Progenitor cell of endocrine pancreas (in vitro differentiated cells): Measurements from ENCODE around the gene WFIKKN1. TPM values are rescaled to one million over a fixed set of nuclear protein-coding genes. Genes with fewer than 3 reads are reported as not detected.

Experiments
- DNase-seq: peaks from one replicate; pipeline ENCODE4 v3.0.0; 2021; ENCODE audit warnings: low spot score; ENCODE audit not compliant: unreplicated experiment
- H3K27ac Mint-ChIP-seq: 2 replicates; pipeline ENCODE4 v1.8.0; 2021; ENCODE audit warnings: mild to moderate bottlenecking, moderate library complexity, mixed read lengths
- H3K27me3 Mint-ChIP-seq: 2 replicates; pipeline ENCODE4 v1.8.0; 2021; ENCODE audit warnings: mixed read lengths
- H3K36me3 Mint-ChIP-seq: 2 replicates; pipeline ENCODE4 v1.8.0; 2022; ENCODE audit warnings: mixed read lengths; ENCODE audit not compliant: insufficient read depth
- H3K4me1 Mint-ChIP-seq: 2 replicates; pipeline ENCODE4 v1.8.0; 2021; ENCODE audit warnings: low read depth, mixed read lengths
- H3K4me3 Mint-ChIP-seq: 2 replicates; pipeline ENCODE4 v1.8.0; 2021; ENCODE audit warnings: low read depth, mild to moderate bottlenecking, moderate library complexity, mixed read lengths
- H3K9me3 Mint-ChIP-seq: 2 replicates; pipeline ENCODE4 v1.8.0; 2021; ENCODE audit warnings: low read depth, mixed read lengths
- CTCF ChIP-seq: fragments of 200-600 bp; sonication (generic); IDR thresholded peaks from one replicate; pipeline ENCODE4 v1.5.0; 2021; ENCODE audit warnings: antibody characterized with exemption, mild to moderate bottlenecking; ENCODE audit not compliant: unreplicated experiment
- total RNA-seq: library from RNA; stranded (reverse); gene quantifications from 2 replicates; pipeline ENCODE4 v1.2.1, GENCODE V29; 2021

Gene WFIKKN1
- total RNA-seq, 1 donor from 2014 or later = 42.8 TPM

DNA sequence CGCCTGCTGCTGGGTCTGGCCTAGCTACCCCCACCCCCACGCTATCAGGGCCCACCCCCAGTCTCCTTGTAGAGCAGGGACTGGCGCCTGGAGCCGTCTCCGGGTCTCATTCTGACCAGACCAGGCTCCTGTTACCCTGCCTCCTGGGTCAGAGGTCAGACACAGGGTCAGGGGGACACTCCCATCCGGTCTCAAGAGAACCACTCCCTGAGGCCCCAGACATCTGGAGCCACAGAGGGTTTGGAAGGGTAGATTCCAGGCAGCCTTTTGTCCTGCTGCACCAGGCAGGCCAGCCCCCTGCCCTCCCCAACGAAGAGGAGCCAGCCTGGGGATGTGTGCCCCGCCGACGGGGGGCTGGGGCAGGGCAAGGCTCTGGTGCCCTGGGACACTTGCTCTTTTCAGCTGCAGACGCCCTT is 944 bp upstream of the WFIKKN1 start:
- peak overlapping the region; percentile 96 for H3K27ac Mint-ChIP-seq
- TF ChIP-seq CTCF = no peak
- DNase-seq = no peak
- peaks cover 14% of the 10 kb centered on the region for H3K4me1 Mint-ChIP-seq
- H3K27me3 Mint-ChIP-seq = no peaks in the 10 kb centered on the region
- no peaks in the 10 kb centered on the region for H3K9me3 Mint-ChIP-seq
- peaks cover 6% of the 10 kb centered on the region for H3K36me3 Mint-ChIP-seq
- peak overlapping the region; percentile 55 for H3K4me3 Mint-ChIP-seq

DNA sequence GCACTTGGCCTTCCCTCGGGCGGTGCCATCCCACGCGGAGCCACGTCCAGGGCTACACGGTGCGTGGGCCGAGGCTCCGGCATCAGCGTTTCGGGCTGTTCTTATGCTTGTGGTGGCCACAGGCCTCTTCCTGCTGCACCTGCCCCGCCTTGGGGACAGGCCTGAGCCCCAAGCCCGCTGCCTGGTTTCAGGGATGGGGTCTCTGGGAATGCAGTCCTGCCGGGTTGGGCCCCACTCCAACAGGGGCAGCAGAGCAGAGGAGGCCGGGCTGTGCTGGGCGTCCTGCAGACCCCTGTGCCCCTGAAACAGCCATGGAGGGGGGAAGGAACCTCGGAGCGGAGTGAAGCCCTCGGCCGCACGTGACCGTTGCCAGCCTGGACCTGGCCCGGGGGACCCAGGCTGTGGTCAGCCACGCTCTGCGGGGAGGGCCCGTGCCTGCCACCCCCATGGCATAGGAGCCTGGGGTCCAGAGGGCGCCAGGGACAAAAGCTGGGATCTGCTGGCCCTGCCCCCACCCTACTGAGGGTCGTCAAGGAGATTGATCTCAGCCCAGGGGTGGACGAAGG is 453 bp upstream of the WFIKKN1 start:
- TF ChIP-seq CTCF = no peak
- no peaks in the 10 kb centered on the region for H3K27me3 Mint-ChIP-seq
- peaks cover 14% of the 10 kb centered on the region for H3K4me1 Mint-ChIP-seq
- peak overlapping the region; percentile 66 for H3K4me3 Mint-ChIP-seq
- H3K27ac Mint-ChIP-seq = peak overlapping the region; percentile 96
- DNase-seq = peak; percentile 31
- H3K36me3 Mint-ChIP-seq = peaks cover 6% of the 10 kb centered on the region
- H3K9me3 Mint-ChIP-seq = no peaks in the 10 kb centered on the region

DNA sequence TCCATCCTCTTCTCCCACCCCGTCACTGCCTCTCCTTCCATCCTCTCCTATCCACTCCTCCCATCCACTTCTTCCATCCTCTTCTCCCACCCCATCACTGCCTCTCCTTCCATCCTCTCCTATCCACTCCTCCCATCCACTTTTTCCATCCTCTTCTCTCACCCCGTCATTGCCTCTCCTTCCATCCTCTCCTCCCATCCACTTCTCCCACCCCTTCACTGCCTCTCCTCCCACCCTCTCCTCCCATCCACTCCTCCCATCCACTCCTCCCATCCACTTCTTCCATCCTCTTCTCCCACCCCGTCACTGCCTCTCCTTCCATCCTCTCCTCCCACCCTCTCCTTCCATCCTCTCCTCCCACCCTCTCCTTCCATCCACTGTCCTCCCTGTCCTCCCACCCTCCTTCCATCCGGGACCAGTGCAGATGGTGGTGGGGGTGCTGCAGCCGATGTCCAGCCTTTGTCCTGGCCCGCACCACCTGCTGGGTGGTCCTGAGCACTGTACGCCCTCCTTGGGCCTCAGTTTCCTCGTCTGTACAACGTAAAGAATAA is 1.1 kb downstream of the WFIKKN1 start:
- H3K27me3 Mint-ChIP-seq = no peaks in the 10 kb centered on the region
- H3K27ac Mint-ChIP-seq = no peak overlapping the region
- H3K4me3 Mint-ChIP-seq = peak overlapping the region; percentile 55
- no peak for DNase-seq
- peaks cover 16% of the 10 kb centered on the region for H3K4me1 Mint-ChIP-seq
- no peak for TF ChIP-seq CTCF
- H3K9me3 Mint-ChIP-seq = no peaks in the 10 kb centered on the region
- H3K36me3 Mint-ChIP-seq = peaks cover 4% of the 10 kb centered on the region

DNA sequence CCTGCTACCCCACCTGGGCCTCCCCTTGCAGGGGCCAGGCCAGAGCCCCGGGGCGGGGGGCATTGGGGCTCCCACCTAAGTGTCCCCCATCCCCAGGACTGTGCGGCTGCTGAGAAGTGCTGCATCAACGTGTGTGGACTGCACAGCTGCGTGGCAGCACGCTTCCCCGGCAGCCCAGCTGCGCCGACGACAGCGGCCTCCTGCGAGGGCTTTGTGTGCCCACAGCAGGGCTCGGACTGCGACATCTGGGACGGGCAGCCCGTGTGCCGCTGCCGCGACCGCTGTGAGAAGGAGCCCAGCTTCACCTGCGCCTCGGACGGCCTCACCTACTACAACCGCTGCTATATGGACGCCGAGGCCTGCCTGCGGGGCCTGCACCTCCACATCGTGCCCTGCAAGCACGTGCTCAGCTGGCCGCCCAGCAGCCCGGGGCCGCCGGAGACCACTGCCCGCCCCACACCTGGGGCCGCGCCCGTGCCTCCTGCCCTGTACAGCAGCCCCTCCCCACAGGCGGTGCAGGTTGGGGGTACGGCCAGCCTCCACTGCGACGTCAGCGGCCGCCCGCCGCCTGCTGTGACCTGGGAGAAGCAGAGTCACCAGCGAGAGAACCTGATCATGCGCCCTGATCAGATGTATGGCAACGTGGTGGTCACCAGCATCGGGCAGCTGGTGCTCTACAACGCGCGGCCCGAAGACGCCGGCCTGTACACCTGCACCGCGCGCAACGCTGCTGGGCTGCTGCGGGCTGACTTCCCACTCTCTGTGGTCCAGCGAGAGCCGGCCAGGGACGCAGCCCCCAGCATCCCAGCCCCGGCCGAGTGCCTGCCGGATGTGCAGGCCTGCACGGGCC is 1.9 kb downstream of the WFIKKN1 start:
- Mint-ChIP-seq H3K9me3 (no peaks in the 10 kb centered on the region), H3K36me3 (peaks cover 4% of the 10 kb centered on the region), H3K27me3 (no peaks in the 10 kb centered on the region), H3K4me3 (peak overlapping the region; percentile 31), H3K4me1 (peaks cover 17% of the 10 kb centered on the region), H3K27ac (no peak overlapping the region)
- no peak for TF ChIP-seq CTCF
- no peak for DNase-seq

- no peak overlapping the region for H3K4me3 Mint-ChIP-seq
- H3K9me3 Mint-ChIP-seq = no peaks in the 10 kb centered on the region
- H3K27ac Mint-ChIP-seq = no peak overlapping the region
- TF ChIP-seq CTCF = no peak
- no peak for DNase-seq
- no peaks in the 10 kb centered on the region for H3K27me3 Mint-ChIP-seq
- H3K36me3 Mint-ChIP-seq = peaks cover 4% of the 10 kb centered on the region
- H3K4me1 Mint-ChIP-seq = peaks cover 20% of the 10 kb centered on the region
Observed at GRCh38 chr16:633336-634050, 2.7 kb downstream of the WFIKKN1 start.
